ENCODE results near the gene BTNL8.

The BTNL8 gene

GRCh38 chr5:180898621-180899246, at the start of gene BTNL8:
BTNL8 (plus strand) TSS chr5:180899159; CDS start chr5:180899311, 152 bp downstream.
- no peak for DNase-seq

GRCh38 chr5:180849827-180850226, 49.1 kb upstream of the BTNL8 start:
- no peak for DNase-seq

- DNase-seq = no peak
Observed at GRCh38 chr5:180850434-180851078, 48.4 kb upstream of the BTNL8 start.

- DNase-seq = no peak
Observed at GRCh38 chr5:180852495-180852894, 46.5 kb upstream of the BTNL8 start.

GRCh38 chr5:180853121-180853847, 45.7 kb upstream of the BTNL8 start:
- no peak for DNase-seq

- DNase-seq = no peak
Observed at GRCh38 chr5:180853848-180854176, 45.1 kb upstream of the BTNL8 start.

- DNase-seq = no peak
Observed at GRCh38 chr5:180858586-180858985, 40.4 kb upstream of the BTNL8 start.

- DNase-seq = peak; percentile 77
Observed at GRCh38 chr5:180860273-180860886, 38.6 kb upstream of the BTNL8 start.

- peak; percentile 95 for DNase-seq
Observed at GRCh38 chr5:180860887-180861822, 37.8 kb upstream of the BTNL8 start, which contains the start of gene ZFP62. ZFP62 (minus strand) TSS chr5:180861276; CDS start chr5:180861219, 57 bp downstream.

- DNase-seq = no peak
Observed at GRCh38 chr5:180862645-180863044, 36.3 kb upstream of the BTNL8 start.

- no peak for DNase-seq
Observed at GRCh38 chr5:180865981-180866695, 32.8 kb upstream of the BTNL8 start.

- DNase-seq = no peak
Observed at GRCh38 chr5:180866985-180867384, 32.0 kb upstream of the BTNL8 start.

GRCh38 chr5:180868960-180869359, 30.0 kb upstream of the BTNL8 start:
- DNase-seq = peak; percentile 84

GRCh38 chr5:180869587-180869986, 29.4 kb upstream of the BTNL8 start:
- DNase-seq = no peak

- DNase-seq = no peak
Observed at GRCh38 chr5:180870276-180871068, 28.5 kb upstream of the BTNL8 start.

GRCh38 chr5:180872419-180872818, 26.5 kb upstream of the BTNL8 start:
- DNase-seq = no peak

- DNase-seq = no peak
Observed at GRCh38 chr5:180873615-180874520, 25.1 kb upstream of the BTNL8 start.

- DNase-seq = no peak
Observed at GRCh38 chr5:180874804-180875582, 24.0 kb upstream of the BTNL8 start.

GRCh38 chr5:180875860-180876426, 23.0 kb upstream of the BTNL8 start:
- no peak for DNase-seq
